SK-MEL-5 (cell line): Measurements from ENCODE around the gene ACAD8. TPM values are rescaled to one million over a fixed set of nuclear protein-coding genes. Genes with fewer than 3 reads are reported as not detected.
"Not testable (repeated sequence)": the region's sequence is repeated elsewhere in the genome, so short reads cannot be mapped to it uniquely, and the experiment has no call there.

ENCODE experiments used
- DNase-seq: peaks from one replicate; pipeline ENCODE4 v3.0.0-alpha.2; 2016; ENCODE audit warnings: low read depth, low spot score
- in situ Hi-C: cut with HindIII; loops from 2 replicates; pipeline ENCODE4 v1.10.0; 2016; ENCODE audit warnings: low sequenced_read_pairs, high pct_unique_total_duplicates, low pct_unique_long_range_greater_than_20kb
- total RNA-seq: library from RNA; depleted of rRNA; stranded (reverse); fragments of >200 nt; shearing (Covaris generic); gene quantifications from 2 replicates; pipeline ENCODE4 v1.2.3, GENCODE V29; 2014

Gene ACAD8
- total RNA-seq, 1 experiment from 2014 or later = 14.5 TPM

DNA sequence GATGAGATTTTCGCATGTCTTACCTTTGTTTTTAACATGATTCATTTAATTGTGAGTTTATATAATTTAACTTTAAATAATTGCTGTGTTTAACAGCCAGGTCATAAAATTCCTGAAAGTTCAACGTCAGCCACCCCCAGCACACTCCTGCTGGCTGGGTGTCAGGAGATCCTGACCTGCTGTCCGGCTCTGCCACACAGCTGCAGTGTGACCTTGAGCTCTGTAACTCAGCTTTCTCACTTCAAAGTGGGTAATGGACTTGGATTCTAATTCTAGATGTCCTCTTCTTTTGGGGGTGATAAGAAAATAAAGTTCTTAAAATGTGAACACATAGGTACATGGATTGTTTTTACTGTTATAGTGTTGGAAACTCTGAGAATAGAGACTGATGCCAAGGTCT, 18.0 kb upstream of the ACAD8 start:
- no peak for DNase-seq
- in situ Hi-C loops = no loop called here

DNA sequence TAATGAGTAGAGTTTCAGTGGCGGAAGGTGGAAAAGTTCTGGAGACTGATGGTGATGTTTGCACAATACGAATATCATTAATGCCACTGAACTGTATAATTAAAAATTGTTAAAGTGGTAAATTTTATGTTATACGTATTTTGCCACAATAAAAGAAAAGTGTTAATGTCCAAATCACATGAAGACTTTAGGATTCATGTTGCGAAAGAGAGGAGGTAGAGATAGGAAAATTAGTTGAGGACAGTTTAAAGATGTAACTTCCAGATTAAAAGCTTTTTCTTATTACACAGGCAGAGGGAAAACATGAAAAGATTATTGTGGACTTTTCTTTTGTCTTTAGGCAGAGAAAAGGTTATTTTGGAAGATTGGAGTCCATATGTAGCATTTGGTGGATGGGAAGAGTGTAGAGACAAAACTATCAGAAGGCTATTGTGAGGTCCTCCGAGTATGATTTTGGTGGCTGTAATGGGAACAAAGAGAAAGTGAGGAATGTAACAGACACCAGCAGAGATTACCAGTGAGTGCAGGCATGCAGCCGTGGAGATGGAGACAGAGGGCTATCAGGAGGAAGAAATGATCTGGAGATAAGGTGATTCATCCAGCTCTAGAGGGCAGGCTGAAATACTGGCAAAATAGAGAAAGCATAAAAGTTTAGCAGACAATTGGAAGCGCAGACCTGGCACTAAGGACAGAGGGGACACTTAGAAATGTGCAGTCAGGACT, 16.4 kb upstream of the ACAD8 start:
- in situ Hi-C loops = no loop called here
- DNase-seq = no peak

GRCh38 chr11:134237557-134237922, 15.8 kb upstream of the ACAD8 start:
- in situ Hi-C loops = no loop called here
- DNase-seq = no peak

DNA sequence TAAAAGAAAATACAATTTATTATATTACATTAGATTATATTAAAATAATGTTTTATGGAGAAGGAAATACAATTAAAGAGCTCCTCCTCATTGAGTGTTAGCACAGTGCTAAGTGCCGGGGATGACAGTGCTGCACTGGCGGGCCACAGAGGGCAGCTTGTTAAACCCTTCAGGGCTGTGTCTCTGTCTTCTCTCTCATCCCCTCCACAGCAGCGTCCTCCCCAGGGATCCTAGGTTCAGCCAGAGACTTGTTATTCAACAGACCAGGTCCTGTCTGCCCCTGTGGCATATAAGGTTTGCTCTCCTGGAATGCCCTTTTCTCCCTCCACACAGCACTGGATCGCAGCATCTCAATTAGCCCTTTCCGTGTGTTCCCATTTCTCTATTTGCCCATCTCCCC, 14.4 kb upstream of the ACAD8 start:
- no peak for DNase-seq
- in situ Hi-C loops = no loop called here

GRCh38 chr11:134240592-134240991, 12.8 kb upstream of the ACAD8 start:
- in situ Hi-C loops = no loop called here
- DNase-seq = no peak

GRCh38 chr11:134242376-134242775, 11.0 kb upstream of the ACAD8 start:
- DNase-seq = no peak
- in situ Hi-C loops = no loop called here

DNA sequence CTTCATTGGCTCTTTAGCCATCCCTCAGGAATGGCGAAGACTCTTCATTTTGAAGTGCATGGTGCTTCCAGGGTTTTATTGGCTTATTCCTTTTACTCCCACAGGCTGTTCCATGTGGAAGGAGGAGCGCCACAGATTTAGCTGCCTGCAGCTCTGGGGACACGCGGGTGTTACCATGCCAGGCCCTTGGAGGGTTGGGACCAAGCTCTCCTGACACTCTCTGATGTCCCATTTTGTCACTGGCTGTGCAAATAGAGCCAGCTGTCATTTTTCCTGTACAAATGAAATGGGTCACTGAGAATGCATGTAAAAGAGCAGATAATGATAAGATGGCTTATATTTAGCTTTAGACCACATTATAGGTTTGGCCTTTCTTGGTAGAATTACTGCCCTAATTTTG, 9.5 kb upstream of the ACAD8 start:
- no peak for DNase-seq
- in situ Hi-C loops = no loop called here

DNA sequence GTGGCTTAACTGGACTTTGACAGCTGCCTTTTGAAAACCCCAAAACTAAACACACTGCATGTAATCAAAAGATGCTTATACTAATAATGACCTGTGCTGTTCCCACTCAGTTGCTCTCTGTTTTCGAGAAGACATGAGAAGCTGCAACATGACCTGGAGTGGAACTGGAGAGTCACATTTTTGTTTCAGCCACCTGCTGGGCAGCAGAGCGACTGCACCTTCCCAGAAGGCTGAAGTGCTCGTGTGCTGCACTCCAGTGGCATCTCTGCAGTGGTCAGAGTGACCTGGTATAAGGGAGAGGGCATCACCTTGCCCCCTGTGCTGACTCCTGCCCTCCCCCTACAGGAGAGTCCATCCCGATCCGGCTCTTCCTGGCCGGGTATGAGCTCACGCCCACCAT, 8.8 kb upstream of the ACAD8 start:
- peak; percentile 43 for DNase-seq
- in situ Hi-C loops = no loop called here

DNA sequence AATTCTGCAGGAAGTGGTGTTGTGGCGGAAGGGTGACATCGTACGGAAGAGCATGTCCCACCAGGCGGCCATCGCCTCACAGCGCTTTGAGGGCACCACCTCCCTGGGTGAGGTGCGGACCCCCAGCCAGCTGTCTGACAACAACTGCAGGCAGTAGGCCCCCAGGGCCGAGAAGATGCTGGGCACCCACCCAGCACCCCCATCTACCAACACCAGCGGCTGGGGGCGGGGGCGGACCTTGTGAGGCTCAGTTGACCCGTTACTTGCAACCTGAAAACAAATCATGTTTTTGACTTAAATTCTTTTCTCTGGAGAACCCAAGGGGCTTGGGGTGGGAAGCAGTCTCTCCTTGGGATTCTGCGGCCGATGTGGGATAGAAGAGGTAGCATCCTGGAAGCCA, 7.9 kb upstream of the ACAD8 start:
- DNase-seq = no peak
- in situ Hi-C loops = no loop called here

DNA sequence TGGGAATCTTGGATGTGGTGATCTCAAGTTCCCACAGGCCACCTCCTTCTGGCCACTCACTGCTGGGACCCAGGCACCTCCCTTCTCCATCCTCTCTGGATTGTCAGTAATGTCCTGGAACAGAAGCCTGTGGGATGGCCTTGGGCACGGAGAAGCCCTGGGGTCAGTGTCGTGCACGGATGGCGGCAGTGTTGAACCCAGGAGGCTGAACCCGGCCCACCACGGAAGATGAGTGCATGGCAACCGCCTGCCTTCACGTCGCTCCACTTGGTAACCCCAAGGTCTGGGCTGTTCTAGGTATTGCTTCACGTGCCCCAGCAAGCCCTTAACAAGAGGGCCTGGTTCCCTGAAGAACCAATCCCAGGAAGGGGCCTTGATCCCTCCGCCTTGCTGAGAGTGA, 7.3 kb upstream of the ACAD8 start:
- no peak for DNase-seq
- in situ Hi-C loops = no loop called here

DNA sequence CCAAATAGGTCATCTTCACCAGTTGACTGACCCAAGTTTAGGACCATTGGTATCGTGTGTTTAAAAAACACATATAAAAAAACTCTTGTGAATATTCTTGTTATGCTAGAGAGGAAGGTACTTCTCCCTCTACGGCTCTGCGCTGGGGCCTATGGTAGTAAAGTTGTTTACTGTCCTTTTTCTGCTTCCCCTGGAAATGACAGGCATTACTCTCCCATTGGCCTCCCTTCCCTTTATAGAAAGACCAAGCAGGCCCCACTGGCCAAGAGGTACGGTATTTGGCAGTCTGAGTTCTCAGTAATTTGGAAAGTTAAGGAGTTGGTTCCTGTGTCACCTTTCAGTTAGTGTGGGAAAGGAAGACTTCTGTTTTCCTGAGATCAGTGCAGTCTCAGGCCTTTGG, 6.7 kb upstream of the ACAD8 start:
- in situ Hi-C loops = no loop called here
- DNase-seq = no peak

DNA sequence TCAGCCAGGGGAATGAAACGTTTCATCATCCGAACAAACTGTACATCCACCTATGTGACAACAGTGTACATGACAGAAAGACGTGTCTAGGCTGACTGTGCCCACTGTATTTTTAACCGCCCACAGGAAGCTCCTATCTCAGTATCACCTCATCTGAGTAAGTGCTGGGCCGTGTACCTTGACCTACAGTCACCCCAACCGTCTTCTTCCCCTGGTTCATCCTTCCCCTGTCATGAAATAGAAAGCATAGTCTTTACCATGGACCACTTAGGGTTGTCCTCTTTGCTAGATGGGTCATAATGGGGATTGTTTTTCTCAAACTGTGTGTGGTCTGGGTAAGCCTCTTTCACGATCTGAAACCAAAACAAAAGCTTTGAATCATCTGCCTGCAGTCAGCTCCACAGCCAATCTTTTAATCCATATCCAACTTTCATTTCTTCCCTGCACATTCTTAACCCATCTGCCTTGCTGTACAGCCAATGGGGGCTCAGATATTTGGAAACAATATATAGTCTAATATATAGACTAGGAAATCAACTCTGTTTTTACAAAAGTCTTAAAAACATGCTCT, 4.4 kb upstream of the ACAD8 start:
- in situ Hi-C loops = no loop called here
- no peak for DNase-seq

GRCh38 chr11:134250246-134250645, 3.1 kb upstream of the ACAD8 start:
- in situ Hi-C loops = no loop called here

DNA sequence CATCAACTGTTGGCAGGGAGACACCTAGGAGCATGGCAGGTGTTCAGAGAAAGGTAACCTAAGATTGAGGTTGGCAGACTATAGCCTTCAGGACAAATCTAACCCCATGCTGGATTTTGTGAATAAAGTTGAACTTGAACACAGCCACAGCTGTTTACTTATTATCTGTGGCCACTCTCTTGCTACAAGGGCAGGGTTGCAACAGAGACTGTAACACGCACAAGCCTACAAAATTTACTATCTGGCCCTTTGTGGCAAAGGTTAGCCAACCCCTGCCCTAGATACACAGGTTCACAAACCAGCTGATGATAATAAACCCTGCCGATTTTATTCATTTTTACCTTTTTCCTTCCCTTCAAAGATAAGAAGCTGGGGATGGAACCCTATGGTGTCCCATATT, 2.7 kb upstream of the ACAD8 start:
- in situ Hi-C loops = no loop called here
- DNase-seq = no peak

More at GRCh38 chr11:134250246-134250645, 3.1 kb upstream of the ACAD8 start:
- no peak for DNase-seq

- DNase-seq = no peak
- in situ Hi-C loops = no loop called here
Measured at GRCh38 chr11:134252346-134253187, 801 bp upstream of the ACAD8 start.

DNA sequence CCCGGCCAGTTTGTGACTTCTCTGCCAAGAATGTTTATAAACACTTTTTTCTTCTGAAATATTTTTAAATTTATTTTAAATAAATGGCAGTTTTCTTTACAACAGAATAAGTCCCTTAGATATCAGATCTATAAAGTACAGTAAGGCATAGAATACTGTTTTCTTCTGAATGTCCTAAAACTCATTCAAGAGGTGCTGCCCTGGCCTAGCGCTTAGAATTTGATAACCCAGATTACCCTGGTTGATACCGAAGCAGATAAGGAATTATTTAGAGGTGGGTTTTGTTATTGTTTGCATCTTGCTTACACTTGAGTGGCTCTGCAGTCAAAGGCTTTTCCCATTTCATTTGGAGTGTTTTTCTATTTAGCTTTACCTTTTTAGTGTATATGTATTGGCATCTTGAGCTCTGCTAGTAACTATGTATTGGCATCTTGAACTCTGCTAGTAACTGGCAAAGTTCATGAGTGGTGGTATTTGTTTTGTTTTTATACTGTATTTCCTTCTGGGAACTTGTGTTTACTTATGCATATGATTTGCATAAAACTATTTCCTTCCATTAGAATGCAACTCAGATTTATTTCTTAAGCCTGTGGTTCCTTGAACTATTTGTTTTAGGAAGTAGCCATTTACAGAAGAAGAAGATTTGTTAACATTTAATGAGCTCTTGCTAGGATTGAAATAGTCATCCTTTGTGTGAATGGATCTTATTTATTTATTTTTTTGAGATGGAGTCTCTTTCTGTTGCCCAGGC, 1.2 kb downstream of the ACAD8 start:
- no peak for DNase-seq
- in situ Hi-C loops = no loop called here

DNA sequence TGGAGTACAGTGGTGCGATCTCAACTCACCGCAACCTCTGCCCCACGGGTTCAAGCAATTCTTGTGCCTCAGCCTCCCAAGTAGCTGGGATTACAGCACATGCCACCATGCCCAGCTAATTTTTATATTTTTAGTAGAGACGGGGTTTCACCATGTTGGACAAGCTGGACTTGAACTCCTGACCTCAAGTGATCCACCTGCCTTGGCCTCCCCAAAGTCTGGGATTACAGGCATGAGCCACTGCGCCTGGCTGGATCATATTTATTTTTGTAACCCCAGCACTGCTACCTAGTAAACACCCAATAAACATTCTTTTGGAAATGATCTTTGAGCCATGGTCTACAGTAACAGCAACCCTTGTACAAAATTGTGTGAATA, 1.8 kb downstream of the ACAD8 start:
- DNase-seq, in situ Hi-C loops: not testable (repeated sequence)

- in situ Hi-C loops = no loop called here
- DNase-seq = no peak
Measured at GRCh38 chr11:134257101-134257500, 3.7 kb downstream of the ACAD8 start.
